Loucy (cell line): Measurements from ENCODE around the gene ATP11C.

Source experiments
- H2AFZ ChIP-seq: fragments of 200-600 bp; sonication (generic); 2 replicates; pipeline ENCODE4 v1.6.0; 2016; ENCODE audit warnings: antibody characterized with exemption, mild to moderate bottlenecking, low read length, moderate library complexity
- H3F3A ChIP-seq: fragments of 200-600 bp; 2 replicates; pipeline ENCODE4 v1.6.0; 2016; ENCODE audit warnings: antibody characterized with exemption, low read depth, mild to moderate bottlenecking
- H3K27me3 ChIP-seq: fragments of 200-600 bp; sonication (generic); 2 replicates; pipeline ENCODE4 v1.6.1; 2014; ENCODE audit warnings: low read length, mild to moderate bottlenecking; ENCODE audit not compliant: insufficient read depth, poor library complexity, severe bottlenecking
- H3K36me3 ChIP-seq: fragments of 200-600 bp; sonication (generic); 2 replicates; pipeline ENCODE4 v1.6.1; 2016; ENCODE audit warnings: low read length; ENCODE audit not compliant: insufficient read depth
- H3K4me1 ChIP-seq: fragments of 200-600 bp; sonication (generic); 2 replicates; pipeline ENCODE4 v1.5.1; 2014; ENCODE audit warnings: low read length, mild to moderate bottlenecking; ENCODE audit not compliant: insufficient read depth, poor library complexity, severe bottlenecking
- H3K4me2 ChIP-seq: fragments of 200-600 bp; sonication (generic); 2 replicates; pipeline ENCODE4 v1.6.0; 2014; ENCODE audit warnings: antibody characterized with exemption, low read length, low read depth, mild to moderate bottlenecking; ENCODE audit not compliant: poor library complexity, severe bottlenecking
- H3K4me3 ChIP-seq: fragments of 200-600 bp; sonication (generic); 2 replicates; pipeline ENCODE4 v1.5.1; 2014; ENCODE audit warnings: low read length, mild to moderate bottlenecking, mixed read lengths; ENCODE audit not compliant: poor library complexity, severe bottlenecking
- H3K79me2 ChIP-seq: fragments of 200-600 bp; sonication (generic); 2 replicates; pipeline ENCODE4 v1.6.1; 2014; ENCODE audit warnings: low read length; ENCODE audit not compliant: insufficient read depth
- H3K9ac ChIP-seq: fragments of 200-600 bp; sonication (generic); 2 replicates; pipeline ENCODE4 v1.6.0; 2014; ENCODE audit warnings: mild to moderate bottlenecking, low read depth, low read length, moderate library complexity; ENCODE audit not compliant: poor library complexity, severe bottlenecking
- H3K9me2 ChIP-seq: fragments of 200-600 bp; sonication (generic); replicated peaks from 2 replicates; pipeline ENCODE4 v1.6.1; 2016; ENCODE audit warnings: low read depth, low read length, mixed read lengths
- H3K9me3 ChIP-seq: fragments of 200-600 bp; sonication (generic); 2 replicates; pipeline ENCODE4 v1.6.1; 2014; ENCODE audit warnings: mild to moderate bottlenecking, antibody characterized with exemption, low read length, low read depth; ENCODE audit not compliant: insufficient read depth
- H4K20me1 ChIP-seq: fragments of 200-600 bp; sonication (generic); 2 replicates; pipeline ENCODE4 v1.6.0; 2014; ENCODE audit warnings: antibody characterized with exemption, low read length, mild to moderate bottlenecking; ENCODE audit not compliant: insufficient read depth, poor library complexity, severe bottlenecking
- EZH2phosphoT487 ChIP-seq: fragments of 200-600 bp; IDR thresholded peaks from 2 replicates; pipeline ENCODE4 v1.6.1; 2018; ENCODE audit warnings: antibody characterized with exemption, mild to moderate bottlenecking, moderate library complexity, borderline replicate concordance
- TF ChIP-seq, protein P1 (sequence below): fragments of 200-600 bp; sonication (generic); conservative IDR thresholded peaks from 2 replicates; pipeline ENCODE4 v1.5.1; 2014; ENCODE audit warnings: mild to moderate bottlenecking, antibody characterized with exemption, low read length

ATP11C gene

DNA sequence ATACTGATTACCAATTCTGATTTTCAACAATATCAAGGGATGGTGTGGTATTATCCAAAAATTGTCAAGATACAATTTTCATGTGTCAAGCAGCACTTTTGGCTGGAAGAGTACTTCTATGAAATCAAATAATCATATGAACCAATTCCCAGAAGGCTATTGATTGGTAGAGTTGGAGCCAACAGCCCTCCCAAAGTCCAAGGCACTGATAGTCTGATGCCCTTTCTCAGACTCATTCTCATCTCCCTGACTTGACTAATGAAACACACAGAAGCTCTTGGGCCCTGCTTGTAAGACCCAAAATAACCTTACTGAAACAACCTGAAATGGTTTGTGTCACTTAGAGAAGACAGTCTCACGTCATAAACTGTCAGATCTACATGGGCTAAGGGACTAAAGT is 48.9 kb downstream of the ATP11C start:
- no peaks in the 10 kb centered on the region for H3K36me3 ChIP-seq
- H3F3A ChIP-seq = no peaks in the 10 kb centered on the region
- H3K9me2 ChIP-seq = no peaks in the 10 kb centered on the region
- H3K4me3 ChIP-seq = no peak overlapping the region
- no peak overlapping the region for H3K4me2 ChIP-seq
- no peak overlapping the region for H2AFZ ChIP-seq
- H3K9me3 ChIP-seq = no peaks in the 10 kb centered on the region
- peaks cover 8% of the 10 kb centered on the region for H4K20me1 ChIP-seq
- peaks cover 22% of the 10 kb centered on the region; the same call in 1 of the 2 replicates for H3K79me2 ChIP-seq
- TF ChIP-seq, protein P1, sequence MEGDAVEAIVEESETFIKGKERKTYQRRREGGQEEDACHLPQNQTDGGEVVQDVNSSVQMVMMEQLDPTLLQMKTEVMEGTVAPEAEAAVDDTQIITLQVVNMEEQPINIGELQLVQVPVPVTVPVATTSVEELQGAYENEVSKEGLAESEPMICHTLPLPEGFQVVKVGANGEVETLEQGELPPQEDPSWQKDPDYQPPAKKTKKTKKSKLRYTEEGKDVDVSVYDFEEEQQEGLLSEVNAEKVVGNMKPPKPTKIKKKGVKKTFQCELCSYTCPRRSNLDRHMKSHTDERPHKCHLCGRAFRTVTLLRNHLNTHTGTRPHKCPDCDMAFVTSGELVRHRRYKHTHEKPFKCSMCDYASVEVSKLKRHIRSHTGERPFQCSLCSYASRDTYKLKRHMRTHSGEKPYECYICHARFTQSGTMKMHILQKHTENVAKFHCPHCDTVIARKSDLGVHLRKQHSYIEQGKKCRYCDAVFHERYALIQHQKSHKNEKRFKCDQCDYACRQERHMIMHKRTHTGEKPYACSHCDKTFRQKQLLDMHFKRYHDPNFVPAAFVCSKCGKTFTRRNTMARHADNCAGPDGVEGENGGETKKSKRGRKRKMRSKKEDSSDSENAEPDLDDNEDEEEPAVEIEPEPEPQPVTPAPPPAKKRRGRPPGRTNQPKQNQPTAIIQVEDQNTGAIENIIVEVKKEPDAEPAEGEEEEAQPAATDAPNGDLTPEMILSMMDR = no peak
- TF ChIP-seq EZH2phosphoT487 = no peak
- H3K4me1 ChIP-seq = peaks cover 3% of the 10 kb centered on the region
- no peaks in the 10 kb centered on the region for H3K27me3 ChIP-seq
- no peak overlapping the region for H3K9ac ChIP-seq

- Histone ChIP-seq H3K4me3 (no peak overlapping the region), H3K9me2 (no peaks in the 10 kb centered on the region), H3K4me2 (no peak overlapping the region), H3K79me2 (peaks cover 34% of the 10 kb centered on the region; the same call in 1 of the 2 replicates), H3K4me1 (peaks cover 4% of the 10 kb centered on the region), H3K9me3 (no peaks in the 10 kb centered on the region), H2AFZ (no peak overlapping the region), H3F3A (no peaks in the 10 kb centered on the region), H4K20me1 (peaks cover 13% of the 10 kb centered on the region), H3K9ac (no peak overlapping the region), H3K36me3 (no peaks in the 10 kb centered on the region), H3K27me3 (no peaks in the 10 kb centered on the region)
- TF ChIP-seq, protein P1 = no peak
- no peak for TF ChIP-seq EZH2phosphoT487
Measured at GRCh38 chrX:139882299-139882698, 50.6 kb downstream of the ATP11C start.

DNA sequence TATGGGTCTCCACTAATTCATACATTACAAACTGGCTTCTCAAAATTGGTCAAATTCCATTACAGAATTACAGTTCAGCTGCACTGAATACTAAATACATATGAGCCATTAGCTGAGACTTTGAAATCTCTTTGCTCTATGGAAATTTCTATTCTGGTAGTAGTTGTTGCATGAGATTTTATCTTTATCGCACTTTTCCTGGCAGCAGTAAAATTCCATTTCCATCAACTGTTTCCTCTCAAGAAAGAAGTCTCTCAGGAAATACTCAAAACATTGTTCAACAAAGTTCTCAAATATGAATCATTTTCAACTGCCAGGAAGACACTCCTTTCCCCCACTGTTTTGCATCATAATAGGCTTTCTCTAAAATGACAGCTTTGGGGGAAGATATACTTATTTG is 51.3 kb downstream of the ATP11C start:
- Histone ChIP-seq H3K9ac (no peak overlapping the region), H3K27me3 (no peaks in the 10 kb centered on the region), H3K36me3 (no peaks in the 10 kb centered on the region), H3K9me2 (no peaks in the 10 kb centered on the region), H3F3A (no peaks in the 10 kb centered on the region), H3K4me3 (no peak overlapping the region), H2AFZ (no peak overlapping the region), H3K9me3 (no peaks in the 10 kb centered on the region), H3K79me2 (peaks cover 41% of the 10 kb centered on the region), H3K4me2 (peak overlapping the region; percentile 37), H3K4me1 (peaks cover 7% of the 10 kb centered on the region), H4K20me1 (peaks cover 19% of the 10 kb centered on the region)
- TF ChIP-seq EZH2phosphoT487 = no peak
- TF ChIP-seq, protein P1 = no peak
